CD8-positive, alpha-beta memory T cell (primary cell): ENCODE results near the gene GADL1. TPM values are rescaled to one million over a fixed set of nuclear protein-coding genes. Genes with fewer than 3 reads are reported as not detected.

Experiments
- CTCF ChIA-PET: fragments of 350-600 bp; sonication (Branson Sonifier 250); formaldehyde crosslinking; loops from one replicate; lab custom pipeline; 2021; ENCODE audit warnings: antibody characterized with exemption; lab: Charles Lee
- POLR2A ChIA-PET: fragments of 350-600 bp; sonication (Branson Sonifier 250); formaldehyde crosslinking; loops from one replicate; lab custom pipeline; 2021; ENCODE audit warnings: antibody characterized with exemption; lab: Charles Lee
- DNase-seq, 5 donors: peaks; one replicate each; pipeline versions ENCODE4 v3.0.0 to v3.0.0-alpha.2; 2020 to 2022; ENCODE audit warnings: mixed read lengths in 1 of 5
- H3K27ac ChIP-seq: one replicate; pipeline ENCODE4 v1.7.0; 2013; ENCODE audit warnings: low read depth, mild to moderate bottlenecking, low read length, moderate library complexity
- H3K27me3 ChIP-seq: 2 replicates; pipeline ENCODE4 v1.7.0; 2013; ENCODE audit warnings: low read length, mild to moderate bottlenecking; ENCODE audit not compliant: insufficient read depth, poor library complexity, severe bottlenecking
- H3K36me3 ChIP-seq: 2 replicates; pipeline ENCODE4 v1.7.0; 2013; ENCODE audit warnings: mild to moderate bottlenecking, low read length, moderate library complexity; ENCODE audit not compliant: insufficient read depth
- H3K4me1 ChIP-seq: 2 replicates; pipeline ENCODE4 v1.7.0; 2013; ENCODE audit warnings: mild to moderate bottlenecking, low read length, moderate library complexity; ENCODE audit not compliant: insufficient read depth
- H3K4me3 ChIP-seq: 2 replicates; pipeline ENCODE4 v1.7.0; 2013; ENCODE audit warnings: mild to moderate bottlenecking, low read length
- H3K9me3 ChIP-seq: 2 replicates; pipeline ENCODE4 v1.7.0; 2013; ENCODE audit warnings: mild to moderate bottlenecking, low read length
- H3K27ac Mint-ChIP-seq, 8 donors: one replicate each; pipeline ENCODE4 v1.8.0; 2020 to 2021; ENCODE audit warnings: mixed read lengths in 8 of 8, mild to moderate bottlenecking in 6 of 8, inconsistent platforms in 3 of 8, moderate library complexity in 3 of 8
- H3K27me3 Mint-ChIP-seq, 2 donors: one replicate each; pipeline ENCODE4 v1.8.0; 2020 to 2021; ENCODE audit warnings: mixed read lengths in 2 of 2, mild to moderate bottlenecking in 1 of 2, moderate library complexity in 1 of 2
- H3K36me3 Mint-ChIP-seq, 3 donors: one replicate each; pipeline ENCODE4 v1.8.0; 2020 to 2021; ENCODE audit warnings: mixed read lengths in 3 of 3, inconsistent platforms in 1 of 3, mild to moderate bottlenecking in 1 of 3
- H3K4me1 Mint-ChIP-seq, 3 donors: one replicate each; pipeline ENCODE4 v1.8.0; 2020 to 2021; ENCODE audit warnings: mixed read lengths in 3 of 3, inconsistent platforms in 1 of 3, mild to moderate bottlenecking in 1 of 3
- H3K4me3 Mint-ChIP-seq, 7 donors: one replicate each; pipeline ENCODE4 v1.8.0; 2020 to 2021; ENCODE audit warnings: mixed read lengths in 7 of 7, mild to moderate bottlenecking in 6 of 7, moderate library complexity in 4 of 7, inconsistent platforms in 2 of 7
- H3K9me3 Mint-ChIP-seq, 5 donors: one replicate each; pipeline ENCODE4 v1.8.0; 2020 to 2022; ENCODE audit warnings: mixed read lengths in 5 of 5, mild to moderate bottlenecking in 3 of 5, moderate library complexity in 2 of 5, inconsistent platforms in 1 of 5
- polyA plus RNA-seq: library from polyadenylated mRNA; unstranded; fragments of 300-500 nt; fragmentation: Illumina TruSeq; gene quantifications from one replicate; pipeline ENCODE4 v1.2.3, GENCODE V29; 2021
- total RNA-seq, 2 experiments: library from RNA; stranded (reverse); gene quantifications; one replicate each; pipeline ENCODE4 v1.2.3, GENCODE V29; 2021

GADL1 gene
- total and polyA plus RNA-seq, 3 experiments from 2014 or later = not detected

DNA sequence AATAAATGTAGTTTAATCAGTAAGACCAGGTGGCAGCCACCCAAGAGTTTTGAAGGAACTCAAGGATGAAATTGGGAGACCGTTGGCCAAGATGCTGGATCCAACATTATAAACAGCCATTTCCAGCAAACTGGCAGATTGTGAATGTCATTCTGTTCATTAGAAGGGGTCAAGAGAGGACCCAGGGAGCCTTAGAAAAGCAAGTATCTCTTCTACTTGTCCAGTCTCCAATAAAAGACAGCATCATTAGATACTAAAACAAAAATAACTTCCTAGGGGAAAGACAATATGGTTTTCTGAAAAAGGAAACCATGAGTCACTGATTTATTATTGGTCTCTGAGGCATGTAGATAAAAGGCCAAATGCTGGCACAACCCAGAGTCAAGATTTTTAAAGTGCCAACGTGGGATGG is 67.9 kb downstream of the GADL1 start:
- Histone ChIP-seq H3K27ac (no peak overlapping the region), H3K27me3 (no peaks in the 10 kb centered on the region), H3K4me1 (no peaks in the 10 kb centered on the region), H3K36me3 (no peaks in the 10 kb centered on the region), H3K9me3 (no peaks in the 10 kb centered on the region), H3K4me3 (no peak overlapping the region)
- DNase-seq = no peak
- Mint-ChIP-seq H3K9me3 (no peaks in the 10 kb centered on the region), H3K4me1 (no peaks in the 10 kb centered on the region), H3K36me3 (no peaks in the 10 kb centered on the region), H3K27me3 (peaks cover 2 to 21% of the 10 kb centered on the region in 2 donors), H3K4me3 (no peak overlapping the region), H3K27ac (no peak overlapping the region)
- ChIA-PET POLR2A (no interaction called here), CTCF (no interaction called here)

DNA sequence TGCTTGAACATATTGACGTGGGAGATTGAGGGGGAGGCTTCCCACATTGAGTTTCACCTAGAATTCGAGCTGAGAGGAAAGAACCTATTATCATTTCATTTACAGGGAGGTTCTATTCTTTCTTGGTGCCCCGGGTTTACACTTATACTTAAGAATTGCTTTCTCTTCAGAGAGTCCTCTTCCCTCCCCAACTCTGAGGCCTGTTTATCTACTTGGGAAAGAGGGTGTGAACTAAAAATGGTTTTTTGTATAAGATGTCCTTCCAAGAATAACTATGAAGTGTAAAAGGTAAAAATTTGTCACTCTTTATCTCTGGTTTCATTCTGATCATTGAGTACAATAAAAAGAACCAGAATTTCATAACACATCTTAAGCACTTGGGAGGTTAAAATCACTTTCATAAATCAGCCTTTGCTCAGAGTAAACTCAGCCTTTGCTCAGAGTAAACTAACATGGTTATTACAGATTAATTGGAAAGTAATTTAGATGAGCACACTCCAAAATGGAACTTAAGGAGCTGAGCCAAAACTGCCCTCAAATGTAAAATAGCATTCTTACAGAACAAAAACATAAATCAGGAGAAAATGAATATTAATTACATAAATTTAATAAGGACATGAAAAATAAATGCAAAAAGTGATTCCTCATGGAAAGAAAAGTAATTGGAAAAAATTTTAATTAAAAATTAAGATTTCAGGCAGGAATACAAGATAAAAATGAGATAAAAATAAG is 75.2 kb downstream of the GADL1 start:
- DNase-seq = no peak
- H3K27me3 Mint-ChIP-seq = peaks cover 3 to 14% of the 10 kb centered on the region in 2 donors
- POLR2A ChIA-PET = no interaction called here
- no peaks in the 10 kb centered on the region for H3K27me3 ChIP-seq
- no peak overlapping the region for H3K4me3 Mint-ChIP-seq
- H3K36me3 ChIP-seq = no peaks in the 10 kb centered on the region
- H3K36me3 Mint-ChIP-seq = no peaks in the 10 kb centered on the region
- H3K9me3 Mint-ChIP-seq = no peaks in the 10 kb centered on the region
- H3K27ac ChIP-seq = no peak overlapping the region
- H3K4me3 ChIP-seq = no peak overlapping the region
- H3K27ac Mint-ChIP-seq = no peak overlapping the region
- H3K4me1 Mint-ChIP-seq = no peaks in the 10 kb centered on the region
- CTCF ChIA-PET = no interaction called here
- H3K9me3 ChIP-seq = no peaks in the 10 kb centered on the region
- no peaks in the 10 kb centered on the region for H3K4me1 ChIP-seq

DNA sequence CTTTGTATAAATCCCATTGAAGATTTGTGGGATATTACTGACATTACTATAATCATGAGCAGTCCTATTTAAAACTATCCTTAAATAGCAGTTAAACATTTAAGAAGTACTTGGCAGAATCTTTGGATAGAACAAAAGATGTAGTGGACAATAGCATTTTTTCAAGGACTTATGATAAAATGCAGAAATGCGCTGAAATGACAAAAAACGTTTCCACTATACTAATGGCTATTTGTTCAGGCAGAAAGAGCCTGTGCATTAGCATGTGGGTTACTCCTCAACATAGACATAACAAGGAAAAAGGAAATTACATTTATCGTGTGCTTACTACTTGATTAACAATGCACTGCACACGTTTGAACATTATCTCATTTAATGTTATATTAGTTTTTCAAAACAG is 80.7 kb downstream of the GADL1 start:
- Histone ChIP-seq H3K4me1 (no peaks in the 10 kb centered on the region), H3K4me3 (no peak overlapping the region), H3K27me3 (no peaks in the 10 kb centered on the region), H3K36me3 (no peaks in the 10 kb centered on the region), H3K9me3 (no peaks in the 10 kb centered on the region), H3K27ac (no peak overlapping the region)
- H3K9me3 Mint-ChIP-seq = no peaks in the 10 kb centered on the region
- no peak overlapping the region for H3K27ac Mint-ChIP-seq
- ChIA-PET CTCF (no interaction called here), POLR2A (no interaction called here)
- H3K36me3 Mint-ChIP-seq = no peaks in the 10 kb centered on the region
- DNase-seq = no peak
- H3K4me1 Mint-ChIP-seq = no peaks in the 10 kb centered on the region
- no peak overlapping the region for H3K4me3 Mint-ChIP-seq
- H3K27me3 Mint-ChIP-seq = peaks cover 1 to 12% of the 10 kb centered on the region in 2 donors

DNA sequence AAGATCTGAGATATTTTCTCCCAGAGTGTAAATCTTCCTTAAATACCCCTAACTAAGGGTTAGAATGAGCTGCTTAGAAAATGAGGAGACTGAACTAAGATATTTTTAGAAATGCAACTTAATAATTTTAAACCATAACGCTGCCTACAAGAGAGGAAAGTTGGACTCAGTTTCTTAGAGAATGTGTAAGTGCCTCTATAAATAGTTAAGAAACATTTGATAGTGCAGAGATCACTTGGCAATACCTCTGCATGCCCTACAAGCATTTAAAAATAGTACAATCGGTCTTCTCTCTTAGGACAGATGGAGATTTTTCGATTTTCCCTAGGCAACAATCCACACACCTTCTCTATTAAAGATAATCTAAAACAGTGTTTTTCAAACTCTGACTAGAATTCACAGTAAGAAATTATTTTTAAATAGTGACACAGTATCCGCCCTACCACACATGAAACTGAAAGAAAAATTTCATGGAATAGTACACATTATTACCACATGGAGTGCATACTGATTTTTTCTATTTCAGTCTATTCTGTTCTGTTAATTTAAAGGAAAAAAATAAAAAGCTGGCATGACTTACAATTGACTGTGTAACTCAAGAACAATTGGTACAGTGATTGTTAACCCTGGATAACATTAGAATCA is 83.2 kb downstream of the GADL1 start:
- no peak for DNase-seq
- no peak overlapping the region for H3K27ac Mint-ChIP-seq

DNA sequence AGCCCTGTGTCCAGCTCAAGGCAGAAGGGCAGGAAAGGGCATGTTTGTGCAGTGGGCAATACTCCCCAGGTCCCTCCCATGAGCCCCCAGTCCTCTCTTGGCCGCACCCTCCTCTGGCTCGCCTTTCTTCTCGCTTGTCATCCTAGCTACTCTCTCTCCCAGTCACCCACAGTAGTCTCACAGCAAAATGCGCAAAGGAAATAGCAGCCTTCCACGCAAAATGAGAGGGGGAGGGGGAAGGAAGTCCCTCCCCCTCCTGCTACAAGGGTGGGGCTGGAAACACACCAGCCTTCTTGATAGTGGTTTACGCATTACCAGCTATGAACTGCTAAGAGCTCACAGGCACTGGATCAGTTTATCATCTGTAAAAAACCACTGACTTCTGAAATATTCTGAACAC is 83.8 kb downstream of the GADL1 start:
- no peaks in the 10 kb centered on the region for H3K4me1 Mint-ChIP-seq
- Histone ChIP-seq H3K27me3 (no peaks in the 10 kb centered on the region), H3K27ac (no peak overlapping the region), H3K9me3 (no peaks in the 10 kb centered on the region), H3K4me1 (no peaks in the 10 kb centered on the region), H3K4me3 (no peak overlapping the region), H3K36me3 (no peaks in the 10 kb centered on the region)
- POLR2A ChIA-PET = no interaction called here
- H3K36me3 Mint-ChIP-seq = peaks cover 0 to 4% (median 0%) of the 10 kb centered on the region in 3 donors
- H3K4me3 Mint-ChIP-seq = no peak overlapping the region
- no peaks in the 10 kb centered on the region for H3K9me3 Mint-ChIP-seq
- no peak overlapping the region for H3K27ac Mint-ChIP-seq
- H3K27me3 Mint-ChIP-seq = peaks cover 5 to 12% of the 10 kb centered on the region in 2 donors
- DNase-seq = no peak
- CTCF ChIA-PET = no interaction called here

More for the DNA sequence above, 83.2 kb downstream of the GADL1 start:
- Mint-ChIP-seq H3K4me3 (no peak overlapping the region), H3K9me3 (no peaks in the 10 kb centered on the region), H3K27me3 (peaks cover 6 to 14% of the 10 kb centered on the region in 2 donors), H3K36me3 (peaks cover 0 to 4% (median 0%) of the 10 kb centered on the region in 3 donors), H3K4me1 (no peaks in the 10 kb centered on the region)
- Histone ChIP-seq H3K4me1 (no peaks in the 10 kb centered on the region), H3K9me3 (no peaks in the 10 kb centered on the region), H3K27me3 (no peaks in the 10 kb centered on the region), H3K27ac (no peak overlapping the region), H3K4me3 (no peak overlapping the region), H3K36me3 (no peaks in the 10 kb centered on the region)
- ChIA-PET CTCF (no interaction called here), POLR2A (no interaction called here)

DNA sequence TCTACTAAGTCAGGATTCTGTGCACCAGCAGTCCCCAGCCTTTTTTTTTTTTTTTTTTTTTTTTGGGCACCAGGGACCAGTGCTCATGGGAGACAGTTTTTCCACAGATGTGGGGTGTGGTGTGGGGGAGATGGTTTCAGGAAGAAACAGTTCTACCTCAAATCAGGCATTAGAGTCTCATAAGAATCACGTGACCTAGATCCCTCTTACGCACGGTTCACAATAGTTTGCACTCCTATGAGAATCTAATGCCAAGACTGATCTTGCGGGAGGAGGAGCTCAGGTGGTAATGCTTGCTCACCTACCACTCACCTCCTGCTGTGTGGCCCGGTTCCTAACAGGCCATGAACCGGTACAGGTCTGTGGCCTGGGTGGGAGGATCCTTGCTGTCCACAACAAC is 88.8 kb downstream of the GADL1 start:
- Histone ChIP-seq H3K27ac (no peak overlapping the region), H3K9me3 (no peaks in the 10 kb centered on the region), H3K4me3 (no peak overlapping the region), H3K27me3 (no peaks in the 10 kb centered on the region), H3K4me1 (no peaks in the 10 kb centered on the region), H3K36me3 (no peaks in the 10 kb centered on the region)
- H3K36me3 Mint-ChIP-seq = peaks cover 0 to 6% (median 0%) of the 10 kb centered on the region in 3 donors
- no peaks in the 10 kb centered on the region for H3K4me1 Mint-ChIP-seq
- H3K27ac Mint-ChIP-seq = no peak overlapping the region
- H3K9me3 Mint-ChIP-seq = no peaks in the 10 kb centered on the region
- DNase-seq = no peak
- CTCF ChIA-PET = interaction anchor here (1.1 kb wide), 1 partner anchor 919 kb away, joined by 3 read pairs; no protein-coding TSS in a partner anchor
- H3K27me3 Mint-ChIP-seq = peaks cover 5 to 10% of the 10 kb centered on the region in 2 donors
- POLR2A ChIA-PET = no interaction called here
- H3K4me3 Mint-ChIP-seq = no peak overlapping the region

DNA sequence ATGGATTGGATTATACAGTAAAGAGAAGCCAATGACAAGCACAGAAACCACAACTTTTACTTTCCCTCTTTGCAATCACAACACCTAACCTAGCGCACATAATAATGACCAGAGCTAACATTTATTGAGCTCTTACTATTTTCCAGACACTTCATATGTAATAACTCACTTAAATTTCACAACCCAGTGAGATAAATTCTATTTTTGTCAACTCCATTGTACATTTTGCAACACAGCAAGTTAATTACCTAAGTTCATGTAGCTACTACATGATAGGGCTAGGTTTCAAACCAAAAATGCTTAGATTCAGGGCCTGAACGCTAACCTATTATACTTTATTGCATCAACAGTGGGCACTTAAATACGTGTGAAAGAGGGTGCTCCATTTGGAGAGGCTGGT is 89.5 kb downstream of the GADL1 start:
- H3K36me3 Mint-ChIP-seq = peaks cover 0 to 6% (median 0%) of the 10 kb centered on the region in 3 donors
- H3K27ac Mint-ChIP-seq = no peak overlapping the region
- ChIA-PET CTCF (interaction anchor here (1.1 kb wide), 1 partner anchor 920 kb away, joined by 3 read pairs; no protein-coding TSS in a partner anchor), POLR2A (no interaction called here)
- Histone ChIP-seq H3K4me3 (no peak overlapping the region), H3K27me3 (no peaks in the 10 kb centered on the region), H3K27ac (no peak overlapping the region), H3K4me1 (no peaks in the 10 kb centered on the region), H3K9me3 (no peaks in the 10 kb centered on the region), H3K36me3 (no peaks in the 10 kb centered on the region)
- no peak overlapping the region for H3K4me3 Mint-ChIP-seq
- peaks cover 5 to 7% of the 10 kb centered on the region in 2 donors for H3K27me3 Mint-ChIP-seq
- no peaks in the 10 kb centered on the region for H3K9me3 Mint-ChIP-seq
- no peaks in the 10 kb centered on the region for H3K4me1 Mint-ChIP-seq
- no peak for DNase-seq

DNA sequence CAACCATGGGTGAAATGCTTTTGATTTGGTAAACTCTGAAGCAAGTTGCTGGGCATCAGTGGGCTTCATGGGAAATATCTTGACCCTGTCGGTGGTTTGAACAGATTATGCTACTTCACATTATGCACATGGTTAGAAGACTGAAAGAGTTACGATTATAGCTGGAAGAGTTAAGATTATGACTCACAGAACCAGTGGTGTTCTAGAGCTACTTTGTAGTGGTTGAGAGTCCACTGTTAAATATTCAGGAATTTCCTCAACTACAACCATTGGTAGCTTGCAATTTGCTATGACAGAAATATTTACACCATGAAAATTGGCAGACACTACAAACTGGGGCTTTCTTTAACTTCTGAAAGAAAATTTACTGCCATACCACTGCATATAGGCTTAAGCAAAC is 99.3 kb downstream of the GADL1 start:
- CTCF ChIA-PET = no interaction called here
- H3K27me3 Mint-ChIP-seq = peaks cover 0 to 14% of the 10 kb centered on the region in 2 donors
- H3K27me3 ChIP-seq = no peaks in the 10 kb centered on the region
- DNase-seq = no peak
- H3K4me1 Mint-ChIP-seq = no peaks in the 10 kb centered on the region
- H3K4me3 ChIP-seq = no peak overlapping the region
- no peak overlapping the region for H3K4me3 Mint-ChIP-seq
- no peaks in the 10 kb centered on the region for H3K36me3 ChIP-seq
- no peaks in the 10 kb centered on the region for H3K9me3 ChIP-seq
- no peak overlapping the region for H3K27ac ChIP-seq
- no peaks in the 10 kb centered on the region for H3K36me3 Mint-ChIP-seq
- H3K4me1 ChIP-seq = no peaks in the 10 kb centered on the region
- POLR2A ChIA-PET = no interaction called here
- H3K27ac Mint-ChIP-seq = peak overlapping the region in 1 of 8 donors; percentile 10
- no peaks in the 10 kb centered on the region for H3K9me3 Mint-ChIP-seq
